Neuron (in vitro differentiated cells): Measurements from ENCODE around the gene ABCB6.

Experiments
- H2AFZ ChIP-seq: one replicate; pipeline ENCODE4 v1.6.1; 2013; ENCODE audit warnings: low read depth, mild to moderate bottlenecking, inconsistent platforms, low read length, moderate library complexity
- H3K27me3 ChIP-seq: one replicate; pipeline ENCODE4 v1.6.1; 2013; ENCODE audit warnings: low read length; ENCODE audit not compliant: insufficient read depth
- H3K36me3 ChIP-seq: one replicate; pipeline ENCODE4 v1.6.1; 2013; ENCODE audit warnings: low read length; ENCODE audit not compliant: insufficient read depth
- H3K4me1 ChIP-seq: one replicate; pipeline ENCODE4 v1.6.1; 2013; ENCODE audit warnings: low read length; ENCODE audit not compliant: insufficient read depth
- H3K4me3 ChIP-seq: 2 replicates; pipeline ENCODE4 v1.5.1; 2013; ENCODE audit warnings: mild to moderate bottlenecking, low read length, moderate library complexity
- H3K9me3 ChIP-seq: one replicate; pipeline ENCODE4 v1.6.1; 2013; ENCODE audit warnings: low read length

Gene ABCB6

DNA sequence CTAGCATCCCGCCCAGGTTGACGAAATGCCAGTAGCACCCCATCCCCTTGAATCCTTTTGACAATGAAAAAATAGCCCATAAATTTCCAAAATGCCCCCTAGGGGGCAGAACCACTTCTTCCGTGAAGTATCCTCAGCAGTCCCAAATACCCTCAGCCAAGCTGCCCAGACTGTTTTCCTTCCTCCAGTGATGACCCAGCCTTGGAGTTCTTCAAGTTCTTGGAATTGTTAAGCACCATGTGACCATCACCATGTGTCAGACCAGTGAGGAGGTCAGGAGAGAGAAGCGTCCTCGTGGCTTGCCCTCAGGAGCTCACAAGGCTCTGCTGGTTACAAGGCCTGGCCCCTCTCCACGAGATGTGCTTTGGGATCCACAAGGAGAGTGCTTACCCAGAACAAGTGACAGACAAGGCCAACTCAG is 47.5 kb downstream of the ABCB6 start:
- Histone ChIP-seq H3K4me3 (no peak overlapping the region), H3K4me1 (peaks cover 9% of the 10 kb centered on the region), H3K9me3 (no peaks in the 10 kb centered on the region), H3K27me3 (no peaks in the 10 kb centered on the region), H2AFZ (no peak overlapping the region), H3K36me3 (peaks cover 23% of the 10 kb centered on the region)

DNA sequence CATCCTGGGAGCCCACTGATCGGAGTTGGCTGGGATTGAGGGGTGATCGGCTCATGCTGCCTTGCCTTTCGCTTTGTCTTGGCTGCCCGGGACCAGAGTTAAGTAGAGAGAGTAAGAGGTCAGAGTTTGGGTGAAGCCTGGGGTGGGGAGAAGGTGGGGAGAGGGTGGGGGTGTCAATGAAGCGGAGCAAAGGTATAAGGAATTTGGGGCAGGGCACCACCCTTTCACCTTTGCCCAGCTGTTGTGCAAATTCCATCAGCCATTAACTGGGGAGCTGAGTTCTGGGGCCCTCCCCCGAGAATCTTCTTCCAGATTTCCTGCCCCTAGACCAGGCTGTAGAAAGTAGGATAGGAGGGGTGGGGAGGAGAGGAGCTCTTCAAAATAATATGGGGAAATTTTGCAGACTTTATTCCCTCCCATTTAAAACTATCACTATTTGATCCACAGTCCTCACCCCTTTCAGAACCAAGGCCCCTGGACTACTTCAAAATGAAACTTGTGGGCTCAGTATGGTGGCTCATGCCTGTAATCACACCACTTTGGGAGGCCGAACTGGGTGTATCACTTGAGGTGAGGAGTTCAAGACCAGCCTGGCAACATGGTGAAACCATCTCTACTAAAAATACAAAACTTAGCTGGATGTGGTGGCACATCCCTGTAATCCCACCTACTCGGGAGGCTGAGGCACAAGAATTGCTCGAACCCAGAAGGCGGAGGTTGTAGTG is 48.7 kb downstream of the ABCB6 start, which contains the start of gene SLC23A3:
Gene SLC23A3 (minus strand): TSS at position 100 of the 725 bp plus-strand sequence. CDS start 45 bp downstream, at position 55.
- no peak within 1 kb of the TSS for H3K4me3 ChIP-seq
- H3K4me1 ChIP-seq, result no peaks in the 10 kb centered on the region
- no peaks in the 10 kb centered on the region for H3K9me3 ChIP-seq
- H2AFZ ChIP-seq, result no peak within 1 kb of the TSS
- no peaks in the 10 kb centered on the region for H3K27me3 ChIP-seq
- peaks cover 23% of the 10 kb centered on the region for H3K36me3 ChIP-seq

DNA sequence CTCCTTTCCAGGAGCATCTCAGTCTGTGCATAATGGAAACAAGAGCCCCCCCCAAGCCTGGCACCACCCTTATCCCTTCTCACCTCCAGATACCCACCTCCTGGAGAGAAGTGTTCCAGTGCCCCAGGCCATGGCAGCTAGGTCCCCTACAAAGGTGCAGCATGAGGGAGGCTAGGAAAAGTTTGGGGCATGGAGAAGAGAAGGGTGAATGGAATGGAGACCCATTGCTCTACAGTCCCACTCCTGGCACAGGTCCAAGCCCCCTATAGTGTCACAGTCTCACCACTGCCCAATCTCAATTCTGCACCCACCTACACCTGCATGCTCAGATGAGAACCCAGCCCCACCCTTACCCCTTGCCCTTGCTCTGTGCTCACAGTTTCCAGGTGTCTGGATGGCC is 49.8 kb downstream of the ABCB6 start:
- H3K27me3 ChIP-seq, result no peaks in the 10 kb centered on the region
- no peaks in the 10 kb centered on the region for H3K9me3 ChIP-seq
- peaks cover 13% of the 10 kb centered on the region for H3K36me3 ChIP-seq
- no peaks in the 10 kb centered on the region for H3K4me1 ChIP-seq
- H3K4me3 ChIP-seq, result no peak overlapping the region
- no peak overlapping the region for H2AFZ ChIP-seq

DNA sequence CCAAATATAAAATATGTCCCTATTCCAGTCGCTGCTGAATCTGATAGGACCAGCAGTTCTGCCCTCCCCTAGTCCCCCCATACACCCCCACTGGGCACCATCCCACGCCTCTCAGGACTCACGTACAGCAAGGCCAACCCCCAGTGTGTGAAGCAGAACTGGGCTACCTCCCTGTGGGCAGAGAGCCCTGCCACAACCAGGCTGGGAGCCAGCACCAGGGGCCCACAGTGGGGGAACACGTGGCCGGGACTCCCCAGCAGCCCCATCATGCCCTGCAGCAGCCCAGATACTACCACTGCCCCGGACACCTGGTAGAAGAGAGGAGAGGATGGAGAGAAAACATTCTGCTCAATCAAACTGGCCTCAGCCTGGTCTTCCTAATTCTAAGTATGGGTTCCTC is 50.2 kb downstream of the ABCB6 start:
- Histone ChIP-seq H2AFZ (no peak overlapping the region), H3K4me3 (no peak overlapping the region), H3K27me3 (no peaks in the 10 kb centered on the region), H3K36me3 (peaks cover 8% of the 10 kb centered on the region), H3K4me1 (no peaks in the 10 kb centered on the region), H3K9me3 (no peaks in the 10 kb centered on the region)

DNA sequence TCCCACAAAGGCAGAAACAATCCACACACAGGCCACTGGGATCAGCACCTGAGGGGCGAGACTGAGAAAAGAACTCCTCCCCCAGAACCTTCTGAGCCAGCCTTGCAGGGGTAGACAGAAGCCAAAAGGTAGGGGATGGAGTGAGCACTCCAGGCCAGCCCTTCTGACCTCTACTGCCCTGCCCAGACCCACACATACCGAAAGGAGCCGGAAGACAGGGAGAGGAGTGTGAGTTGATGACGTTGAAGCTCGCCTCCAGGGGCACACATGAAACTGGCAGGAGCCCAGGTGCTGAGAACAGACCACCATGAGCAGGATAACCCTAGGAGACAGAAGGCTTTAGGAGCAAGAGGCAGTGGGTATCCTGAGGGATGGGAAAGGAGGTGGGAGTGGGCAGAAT is 50.8 kb downstream of the ABCB6 start:
- Histone ChIP-seq H3K4me1 (no peaks in the 10 kb centered on the region), H2AFZ (no peak overlapping the region), H3K27me3 (no peaks in the 10 kb centered on the region), H3K4me3 (no peak overlapping the region), H3K36me3 (peaks cover 6% of the 10 kb centered on the region), H3K9me3 (no peaks in the 10 kb centered on the region)

DNA sequence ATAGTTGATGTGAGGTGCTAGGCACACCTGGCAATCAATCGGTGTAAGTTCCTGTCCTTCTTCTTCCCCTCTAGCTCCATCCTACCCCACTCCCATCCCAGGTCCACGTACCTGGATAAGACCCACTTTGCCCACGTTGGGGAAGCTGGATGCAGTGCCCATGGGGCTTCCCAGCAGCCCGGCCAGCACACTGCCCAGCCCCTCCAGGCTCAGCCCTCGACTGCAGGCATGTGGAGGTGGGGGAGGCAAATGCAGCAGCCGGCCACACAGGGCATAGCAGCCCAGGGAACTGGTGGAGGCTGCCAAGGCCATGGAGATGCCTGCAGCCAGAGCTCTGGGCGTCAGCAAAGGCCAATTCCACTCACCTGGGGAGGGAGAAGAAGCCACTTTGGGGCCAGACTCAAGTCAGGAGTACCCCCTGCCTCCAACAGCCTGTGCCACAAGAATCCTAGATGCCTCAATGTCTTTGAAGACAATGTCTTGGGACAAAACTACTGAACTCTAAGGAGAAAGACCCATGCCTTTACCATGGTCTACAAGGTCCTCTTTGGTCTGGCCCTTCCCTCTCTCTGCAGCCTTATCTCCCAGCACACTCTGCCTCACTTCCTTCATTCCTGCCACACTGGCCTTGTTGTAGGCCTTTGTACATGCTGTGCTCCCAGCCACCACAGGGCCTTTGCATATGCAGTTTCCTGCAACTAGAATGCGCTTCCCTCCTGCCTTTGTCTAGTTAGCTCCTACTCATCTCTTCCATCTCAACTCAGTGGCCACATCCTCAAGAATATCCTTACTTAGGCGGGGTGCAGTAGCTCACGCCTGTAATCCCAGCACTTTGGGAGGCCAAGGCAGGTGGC is 53.5 kb downstream of the ABCB6 start:
- Histone ChIP-seq H3K27me3 (no peaks in the 10 kb centered on the region), H3K36me3 (no peaks in the 10 kb centered on the region), H3K4me1 (peaks cover 4% of the 10 kb centered on the region), H3K4me3 (no peak overlapping the region), H2AFZ (no peak overlapping the region), H3K9me3 (no peaks in the 10 kb centered on the region)

DNA sequence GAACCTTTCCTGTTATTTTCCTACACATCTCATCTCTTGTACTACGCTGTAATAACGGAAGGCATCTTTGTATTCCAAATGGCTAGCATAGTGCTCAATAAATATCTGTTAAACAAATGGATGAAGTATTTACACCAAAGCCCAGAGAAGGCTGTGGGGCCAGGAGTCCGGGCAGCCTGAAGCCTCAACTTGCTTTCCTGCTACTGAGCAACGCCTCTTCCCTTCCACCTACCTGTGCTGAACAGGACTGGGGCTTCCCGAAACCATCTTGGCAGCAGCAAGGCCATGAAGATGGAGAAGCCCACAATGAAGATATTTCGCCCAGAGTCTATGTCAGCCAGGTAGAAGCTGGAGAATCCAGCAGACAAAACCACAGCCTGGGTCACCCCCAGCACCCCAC is 55.6 kb downstream of the ABCB6 start:
- Histone ChIP-seq H3K36me3 (no peaks in the 10 kb centered on the region), H3K4me3 (no peak overlapping the region), H3K27me3 (no peaks in the 10 kb centered on the region), H3K4me1 (peaks cover 9% of the 10 kb centered on the region), H3K9me3 (no peaks in the 10 kb centered on the region), H2AFZ (no peak overlapping the region)

DNA sequence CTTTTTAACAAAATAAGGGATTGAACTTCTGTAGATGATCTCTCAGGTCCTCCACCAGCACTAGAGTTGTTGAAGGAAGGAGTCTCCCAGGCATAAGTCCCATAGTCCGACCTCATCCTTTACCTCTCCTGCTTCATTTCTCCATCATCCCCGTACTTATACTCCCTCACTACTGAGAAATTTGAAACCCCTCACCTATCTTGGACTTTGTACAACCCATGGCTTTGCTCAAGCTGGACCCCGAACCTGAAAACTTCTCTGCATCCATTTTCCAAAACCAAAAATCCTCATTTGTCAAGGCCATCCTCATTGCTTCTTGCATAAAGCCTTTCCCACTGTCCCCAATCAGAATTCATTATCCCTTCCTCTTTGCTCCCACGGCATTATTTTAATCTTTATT is 57.7 kb downstream of the ABCB6 start:
- Histone ChIP-seq H3K36me3 (peaks cover 14% of the 10 kb centered on the region), H3K4me1 (peaks cover 9% of the 10 kb centered on the region), H3K4me3 (peak overlapping the region; percentile 62), H3K27me3 (no peaks in the 10 kb centered on the region), H3K9me3 (no peaks in the 10 kb centered on the region), H2AFZ (peak overlapping the region; percentile 75)

DNA sequence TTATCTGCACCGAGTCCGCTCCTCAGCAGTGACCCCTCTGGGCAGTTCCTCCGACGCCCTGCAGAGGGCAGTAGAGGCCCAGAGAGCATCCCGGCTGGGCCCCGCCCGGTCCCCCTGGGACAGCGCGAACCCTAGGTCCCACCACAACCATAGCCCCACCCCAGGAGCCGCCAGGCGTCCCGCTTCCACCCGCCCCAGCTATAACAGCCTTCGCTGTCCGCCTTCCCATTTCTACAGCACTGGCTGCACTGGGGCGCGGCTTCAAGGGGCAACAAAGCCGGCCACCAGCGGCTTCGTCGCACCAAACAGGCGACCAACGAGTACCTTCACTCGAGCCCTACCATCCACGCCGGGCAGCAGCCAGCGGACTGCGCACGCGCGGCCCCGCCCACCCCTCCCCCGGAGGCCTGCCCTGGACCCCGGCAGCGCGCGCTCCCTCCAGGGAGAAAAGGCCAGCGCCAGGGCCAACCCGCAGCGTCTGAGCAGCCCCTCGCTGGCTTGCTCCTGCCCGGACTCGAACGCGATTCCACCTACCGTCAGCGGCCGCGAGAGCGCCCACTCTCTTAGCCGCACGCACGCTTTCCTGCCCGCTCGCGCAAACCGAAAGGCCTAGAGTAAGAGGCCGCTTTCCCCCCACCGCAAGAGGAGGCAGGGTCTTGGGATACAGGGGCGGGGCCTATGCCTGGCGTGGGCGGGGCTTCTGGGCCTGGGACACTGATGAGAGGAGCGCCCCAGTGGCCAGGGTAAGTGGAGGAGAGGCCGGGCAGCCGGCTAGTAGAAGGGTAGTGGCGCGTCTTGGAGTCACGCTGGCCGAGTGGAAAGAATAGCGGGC is 58.4 kb downstream of the ABCB6 start, which contains the start of gene NHEJ1:
Gene NHEJ1 (minus strand): TSS at position 630 of the 832 bp plus-strand sequence. CDS start 2,453 bp downstream, outside the sequence.
- H3K27me3 ChIP-seq, result no peaks in the 10 kb centered on the region
- peak within 1 kb of the TSS; percentile 62 for H3K4me3 ChIP-seq
- H2AFZ ChIP-seq, result peak within 1 kb of the TSS; percentile 75
- peaks cover 9% of the 10 kb centered on the region for H3K4me1 ChIP-seq
- peaks cover 14% of the 10 kb centered on the region for H3K36me3 ChIP-seq
- H3K9me3 ChIP-seq, result no peaks in the 10 kb centered on the region
